Parathyroid adenoma (tissue), 2 donors: Measurements from ENCODE around the gene IFITM10.

Experiments used
- H2AFZ ChIP-seq: fragments of 300-600 bp; sonication (generic); one replicate; pipeline ENCODE4 v1.7.0; 2017; ENCODE audit warnings: antibody characterized with exemption, mild to moderate bottlenecking
- H3K27ac ChIP-seq: fragments of 300-600 bp; sonication (generic); one replicate; pipeline ENCODE4 v1.7.0; 2017
- H3K27me3 ChIP-seq: fragments of 300-600 bp; sonication (generic); one replicate; pipeline ENCODE4 v1.7.0; 2017; ENCODE audit warnings: low read length; ENCODE audit not compliant: control insufficient read depth, insufficient read depth
- H3K36me3 ChIP-seq: fragments of 300-600 bp; sonication (generic); one replicate; pipeline ENCODE4 v1.7.0; 2017; ENCODE audit warnings: low read length; ENCODE audit not compliant: control insufficient read depth, insufficient read depth
- H3K4me1 ChIP-seq: fragments of 300-600 bp; sonication (generic); one replicate; pipeline ENCODE4 v1.7.0; 2017; ENCODE audit warnings: control low read depth
- H3K4me2 ChIP-seq: fragments of 300-600 bp; sonication (generic); one replicate; pipeline ENCODE4 v1.7.0; 2017; ENCODE audit warnings: low read length
- H3K4me3 ChIP-seq: fragments of 300-600 bp; sonication (generic); one replicate; pipeline ENCODE4 v1.7.0; 2017; ENCODE audit warnings: low read depth, low read length
- H3K79me2 ChIP-seq: fragments of 300-600 bp; sonication (generic); one replicate; pipeline ENCODE4 v1.7.0; 2017; ENCODE audit warnings: control low read depth
- H3K9ac ChIP-seq: fragments of 300-600 bp; sonication (generic); one replicate; pipeline ENCODE4 v1.7.0; 2017; ENCODE audit warnings: mild to moderate bottlenecking
- H3K9me3 ChIP-seq: fragments of 300-600 bp; sonication (generic); one replicate; pipeline ENCODE4 v1.7.0; 2017; ENCODE audit warnings: low read length; ENCODE audit not compliant: control insufficient read depth
- TF ChIP-seq, protein P1 (sequence below): fragments of 300-600 bp; sonication (generic); IDR thresholded peaks from one replicate; pipeline ENCODE4 v1.7.0; 2017; ENCODE audit warnings: antibody characterized with exemption, mild to moderate bottlenecking
- donor health status: primary hyperparathyroidism.

IFITM10 gene

DNA sequence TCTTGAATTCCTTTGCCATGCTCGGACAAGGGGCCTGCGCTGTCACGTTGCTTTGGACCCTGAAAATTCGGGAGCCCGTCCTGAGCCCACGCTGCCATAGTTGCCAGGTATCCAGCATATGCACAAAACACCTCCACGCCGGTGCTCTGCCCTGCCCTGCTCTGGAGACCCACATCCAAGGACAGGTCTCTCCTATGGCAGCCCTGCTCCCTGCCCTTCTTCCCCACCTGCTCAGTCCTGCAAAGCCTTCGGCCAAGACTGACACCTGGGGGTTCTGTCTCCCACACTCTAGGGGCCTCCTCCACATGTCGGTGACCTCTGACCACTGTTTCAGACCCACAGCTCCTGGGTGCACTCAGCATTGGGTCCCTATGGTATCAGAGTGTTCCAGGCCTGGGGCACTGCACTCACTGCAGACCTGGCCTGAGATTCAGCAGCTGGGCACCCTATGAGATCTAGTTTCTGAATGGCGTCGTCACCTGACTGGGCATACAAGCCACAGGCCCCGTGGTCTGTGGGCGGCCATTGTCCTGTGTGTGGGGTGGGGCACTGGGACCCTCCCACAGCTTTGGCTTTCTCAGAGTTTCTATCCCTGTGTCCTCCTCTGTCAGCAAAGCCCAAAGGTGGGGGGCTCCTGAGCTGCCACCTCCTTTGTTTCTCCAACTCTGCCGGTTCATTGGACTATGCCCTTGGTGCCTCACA, 55.4 kb downstream of the IFITM10 start:
- Histone ChIP-seq H3K4me3 (no peak overlapping the region), H3K9me3 (no peaks in the 10 kb centered on the region), H3K36me3 (no peaks in the 10 kb centered on the region), H2AFZ (no peak overlapping the region), H3K4me2 (no peak overlapping the region), H3K4me1 (no peaks in the 10 kb centered on the region), H3K27me3 (no peaks in the 10 kb centered on the region), H3K79me2 (no peaks in the 10 kb centered on the region), H3K9ac (no peak overlapping the region), H3K27ac (no peak overlapping the region)
- TF ChIP-seq, protein P1, sequence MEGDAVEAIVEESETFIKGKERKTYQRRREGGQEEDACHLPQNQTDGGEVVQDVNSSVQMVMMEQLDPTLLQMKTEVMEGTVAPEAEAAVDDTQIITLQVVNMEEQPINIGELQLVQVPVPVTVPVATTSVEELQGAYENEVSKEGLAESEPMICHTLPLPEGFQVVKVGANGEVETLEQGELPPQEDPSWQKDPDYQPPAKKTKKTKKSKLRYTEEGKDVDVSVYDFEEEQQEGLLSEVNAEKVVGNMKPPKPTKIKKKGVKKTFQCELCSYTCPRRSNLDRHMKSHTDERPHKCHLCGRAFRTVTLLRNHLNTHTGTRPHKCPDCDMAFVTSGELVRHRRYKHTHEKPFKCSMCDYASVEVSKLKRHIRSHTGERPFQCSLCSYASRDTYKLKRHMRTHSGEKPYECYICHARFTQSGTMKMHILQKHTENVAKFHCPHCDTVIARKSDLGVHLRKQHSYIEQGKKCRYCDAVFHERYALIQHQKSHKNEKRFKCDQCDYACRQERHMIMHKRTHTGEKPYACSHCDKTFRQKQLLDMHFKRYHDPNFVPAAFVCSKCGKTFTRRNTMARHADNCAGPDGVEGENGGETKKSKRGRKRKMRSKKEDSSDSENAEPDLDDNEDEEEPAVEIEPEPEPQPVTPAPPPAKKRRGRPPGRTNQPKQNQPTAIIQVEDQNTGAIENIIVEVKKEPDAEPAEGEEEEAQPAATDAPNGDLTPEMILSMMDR = no peak

DNA sequence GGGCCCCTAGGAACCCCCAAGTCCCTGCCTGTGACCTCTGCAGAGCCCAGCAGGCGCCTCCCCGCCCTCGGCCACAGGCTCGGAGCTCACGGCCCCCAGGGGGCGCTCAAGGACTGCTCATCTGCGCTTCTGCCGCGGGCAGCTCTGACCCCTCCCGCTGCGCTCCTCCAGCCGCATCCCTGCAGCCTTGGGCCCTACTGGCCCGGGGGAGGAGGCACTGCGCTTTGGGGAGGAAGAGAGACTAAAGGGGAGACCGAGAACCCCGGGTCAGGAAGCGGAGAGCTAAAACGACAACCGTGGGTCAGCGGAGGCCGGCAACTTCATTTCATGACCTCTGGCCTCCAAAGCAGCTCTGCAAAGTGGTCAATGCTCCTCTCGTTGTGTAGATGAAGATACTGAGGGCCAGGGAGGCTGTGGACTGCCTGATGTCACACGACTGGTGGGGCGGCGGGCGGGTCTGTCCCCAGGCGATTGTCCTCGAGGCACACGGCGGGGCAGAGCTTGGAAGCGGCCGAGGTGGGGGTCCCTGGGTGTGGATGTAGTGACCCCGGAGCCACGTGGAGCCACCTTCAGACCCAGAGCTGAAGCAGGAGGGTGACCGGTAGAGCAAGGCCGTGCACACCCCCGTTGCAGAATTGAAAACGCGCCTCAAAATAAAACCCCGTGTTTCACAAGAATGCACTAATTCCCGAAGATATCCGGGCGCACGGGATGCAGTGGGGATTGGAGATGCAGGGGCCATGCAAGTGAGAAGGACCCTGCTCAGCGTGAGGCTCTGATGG, 56.1 kb downstream of the IFITM10 start:
- H3K79me2 ChIP-seq = no peaks in the 10 kb centered on the region
- TF ChIP-seq, protein P1 = peak; percentile 80
- no peak overlapping the region for H3K9ac ChIP-seq
- H3K36me3 ChIP-seq = no peaks in the 10 kb centered on the region
- H3K4me1 ChIP-seq = no peaks in the 10 kb centered on the region
- no peaks in the 10 kb centered on the region for H3K9me3 ChIP-seq
- no peak overlapping the region for H3K4me3 ChIP-seq
- no peaks in the 10 kb centered on the region for H3K27me3 ChIP-seq
- H3K4me2 ChIP-seq = no peak overlapping the region
- H3K27ac ChIP-seq = no peak overlapping the region
- H2AFZ ChIP-seq = no peak overlapping the region

DNA sequence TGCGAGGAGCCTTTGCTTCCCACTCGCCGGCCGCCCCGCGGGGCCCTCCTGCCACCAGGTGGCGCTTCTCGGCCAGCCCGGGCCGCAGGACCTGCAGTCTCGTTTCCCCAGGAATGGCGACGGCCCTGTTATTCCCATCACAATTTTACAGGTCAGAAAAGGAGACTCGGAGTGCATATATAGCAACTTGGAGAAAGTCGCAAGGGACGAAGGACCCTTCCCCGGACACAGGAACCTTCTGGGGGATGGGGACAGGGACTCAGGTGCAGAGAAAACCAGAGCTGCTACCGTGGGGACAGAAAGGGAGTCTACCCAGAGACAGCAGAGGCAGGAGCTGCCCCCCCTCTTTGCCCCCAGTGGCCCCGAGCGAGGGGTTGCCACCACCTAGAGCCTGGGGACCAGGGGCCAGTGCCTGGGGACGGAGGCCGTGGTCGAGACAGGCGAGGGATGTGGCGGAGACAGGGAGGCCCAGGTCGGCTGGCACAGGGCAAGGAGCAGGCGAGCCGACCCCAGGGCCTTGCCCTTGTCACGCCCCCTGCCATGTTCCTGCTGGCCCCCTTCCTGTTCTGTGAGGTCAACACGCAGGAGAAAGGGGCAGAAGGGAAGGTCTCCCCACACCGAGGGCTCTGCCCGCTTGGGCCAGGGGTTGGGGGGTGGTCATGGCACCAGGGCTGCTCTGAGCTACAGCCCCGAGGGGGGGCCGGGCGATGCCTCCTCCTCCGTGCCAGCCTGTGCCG, 56.9 kb downstream of the IFITM10 start:
- Histone ChIP-seq H3K4me2 (peak overlapping the region; percentile 22), H2AFZ (peak overlapping the region; percentile 70), H3K4me3 (no peak overlapping the region), H3K36me3 (no peaks in the 10 kb centered on the region), H3K27ac (no peak overlapping the region), H3K9ac (no peak overlapping the region), H3K4me1 (no peaks in the 10 kb centered on the region), H3K79me2 (no peaks in the 10 kb centered on the region), H3K27me3 (no peaks in the 10 kb centered on the region), H3K9me3 (no peaks in the 10 kb centered on the region)
- TF ChIP-seq, protein P1 = peak; percentile 83

DNA sequence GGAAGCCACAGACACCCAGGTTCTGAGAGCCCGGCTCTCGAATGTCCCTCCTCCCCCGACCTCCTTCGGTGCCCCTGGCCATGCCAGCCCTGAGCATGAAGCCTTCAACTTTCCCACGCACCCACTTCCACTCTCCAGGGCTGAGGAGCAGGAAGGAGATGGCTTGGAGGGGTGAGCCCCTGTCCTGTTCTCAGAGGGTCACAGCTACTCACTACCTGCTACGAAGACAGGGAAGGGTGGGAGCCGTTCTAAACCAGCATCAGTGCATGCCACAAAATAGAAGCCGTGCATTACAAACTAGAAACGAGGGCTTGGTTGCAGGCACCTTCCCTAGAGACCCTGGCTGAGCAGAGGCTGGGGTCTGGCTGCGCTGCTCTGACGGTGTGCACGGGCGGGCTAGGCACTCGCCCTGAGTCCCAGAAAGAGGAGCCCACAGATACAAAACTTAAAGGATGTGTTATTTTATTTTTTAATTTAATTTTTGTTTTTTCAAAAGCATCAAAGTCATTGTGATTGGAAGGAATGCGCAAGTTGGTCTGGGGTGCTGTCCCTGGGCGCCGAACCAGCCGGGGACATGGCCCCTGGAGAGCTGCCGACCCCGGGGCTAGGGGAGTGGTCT, 57.6 kb downstream of the IFITM10 start:
- no peaks in the 10 kb centered on the region for H3K4me1 ChIP-seq
- H2AFZ ChIP-seq = no peak overlapping the region
- H3K79me2 ChIP-seq = no peaks in the 10 kb centered on the region
- H3K27ac ChIP-seq = no peak overlapping the region
- TF ChIP-seq, protein P1 = no peak
- H3K36me3 ChIP-seq = no peaks in the 10 kb centered on the region
- H3K9ac ChIP-seq = no peak overlapping the region
- H3K4me3 ChIP-seq = no peak overlapping the region
- H3K9me3 ChIP-seq = no peaks in the 10 kb centered on the region
- no peak overlapping the region for H3K4me2 ChIP-seq
- no peaks in the 10 kb centered on the region for H3K27me3 ChIP-seq
